ENCODE measurements around the gene UBE3B. TPM values are rescaled to one million over a fixed set of nuclear protein-coding genes. Genes with fewer than 3 reads are reported as not detected.

Gene UBE3B
- total RNA-seq, 2 experiments from 2014 or later = 32.7 to 33.7 TPM

- ChIA-PET CTCF (interaction anchor here (0.9 to 2.1 kb wide), 7 partner anchors 9 to 256 kb away, joined by 3 to 7 read pairs (median 4); partner anchors contain the start of gene MVK), POLR2A (no interaction called here)
Measured at GRCh38 chr12:109518820-109519665, 41.6 kb downstream of the UBE3B start.

- POLR2A ChIA-PET = no interaction called here
- CTCF ChIA-PET = interaction anchor here (0.9 to 2.1 kb wide), 7 partner anchors 11 to 256 kb away, joined by 3 to 8 read pairs (median 4); partner anchors contain the start of gene MVK
Measured at GRCh38 chr12:109519787-109520186, 42.4 kb downstream of the UBE3B start.

GRCh38 chr12:109521831-109522230 is 44.4 kb downstream of the UBE3B start:
- ChIA-PET CTCF (interaction anchor here (2.0 kb wide), 1 partner anchor 254 kb away, joined by 8 read pairs; no protein-coding TSS in a partner anchor), POLR2A (no interaction called here)

GRCh38 chr12:109523071-109523470 is 45.6 kb downstream of the UBE3B start:
- CTCF ChIA-PET = no interaction called here
- POLR2A ChIA-PET = no interaction called here

- CTCF ChIA-PET = interaction anchor here (1.1 kb wide), 1 partner anchor 322 kb away, joined by 3 read pairs; no protein-coding TSS in a partner anchor
Measured at GRCh38 chr12:109523504-109523903, 46.1 kb downstream of the UBE3B start.

GRCh38 chr12:109524466-109525278 is 47.2 kb downstream of the UBE3B start:
- POLR2A ChIA-PET = no interaction called here

More at GRCh38 chr12:109523504-109523903, 46.1 kb downstream of the UBE3B start:
- POLR2A ChIA-PET = no interaction called here

GRCh38 chr12:109525279-109525585 is 47.8 kb downstream of the UBE3B start:
- POLR2A ChIA-PET = no interaction called here
- CTCF ChIA-PET = no interaction called here

More at GRCh38 chr12:109524466-109525278, 47.2 kb downstream of the UBE3B start:
- CTCF ChIA-PET = interaction anchor here (1.1 kb wide), 1 partner anchor 320 kb away, joined by 3 read pairs; no protein-coding TSS in a partner anchor

GRCh38 chr12:109527489-109528123 is 50.2 kb downstream of the UBE3B start:
- POLR2A ChIA-PET = no interaction called here
- CTCF ChIA-PET = interaction anchor here (1.0 kb wide), 1 partner anchor 27 kb away, joined by 3 read pairs; no protein-coding TSS in a partner anchor

- ChIA-PET CTCF (no interaction called here), POLR2A (no interaction called here)
Measured at GRCh38 chr12:109529691-109530640, 52.5 kb downstream of the UBE3B start.

GRCh38 chr12:109531411-109531810 is 54.0 kb downstream of the UBE3B start:
- CTCF ChIA-PET = no interaction called here
- POLR2A ChIA-PET = no interaction called here

GRCh38 chr12:109532721-109533486 is 55.5 kb downstream of the UBE3B start:
- ChIA-PET POLR2A (no interaction called here), CTCF (interaction anchor here (0.6 kb wide), 1 partner anchor 269 kb away, joined by 3 read pairs; no protein-coding TSS in a partner anchor)

- ChIA-PET POLR2A (no interaction called here), CTCF (interaction anchor here (0.6 kb wide), 1 partner anchor 269 kb away, joined by 3 read pairs; no protein-coding TSS in a partner anchor)
Measured at GRCh38 chr12:109533487-109533740, 56.0 kb downstream of the UBE3B start.

GRCh38 chr12:109534456-109534855 is 57.0 kb downstream of the UBE3B start:
- CTCF ChIA-PET = no interaction called here
- POLR2A ChIA-PET = no interaction called here

- CTCF ChIA-PET = no interaction called here
- POLR2A ChIA-PET = no interaction called here
Measured at GRCh38 chr12:109535231-109535862, 57.9 kb downstream of the UBE3B start.

GRCh38 chr12:109535863-109536250 is 58.4 kb downstream of the UBE3B start:
- ChIA-PET CTCF (no interaction called here), POLR2A (no interaction called here)

GRCh38 chr12:109537136-109537535 is 59.7 kb downstream of the UBE3B start:
- ChIA-PET POLR2A (no interaction called here), CTCF (no interaction called here)

GRCh38 chr12:109538191-109538863 is 60.9 kb downstream of the UBE3B start:
- CTCF ChIA-PET = no interaction called here
- POLR2A ChIA-PET = no interaction called here

GRCh38 chr12:109539508-109539907 is 62.1 kb downstream of the UBE3B start:
- POLR2A ChIA-PET = no interaction called here
- CTCF ChIA-PET = interaction anchor here (0.6 kb wide), 1 partner anchor 343 kb away, joined by 3 read pairs; no protein-coding TSS in a partner anchor
